ENCODE results near the gene NTRK3. TPM values are rescaled to one million over a fixed set of nuclear protein-coding genes. Genes with fewer than 3 reads are reported as not detected.

NTRK3 gene
- total and polyA plus RNA-seq, 2 of the 8 experiments (the other 6 are each of a cell fraction or from before 2014, with no cell fraction given), result 4.5 to 6.8 TPM

- Histone ChIP-seq H2AK5ac (ENCODE audit: low read depth, low read length) (no peak overlapping the region), H2BK15ac (ENCODE audit: low read length) (no peak overlapping the region), H3K36me3 (ENCODE audit: control insufficient read depth in 2 of 4, insufficient read depth in 4 of 4, low read length in 3 of 4) (no peaks in the 10 kb centered on the region), H3K27me3 (replicated peaks in 1 of 4; ENCODE audit: control insufficient read depth in 3 of 4, extremely low read depth in 1 of 4, insufficient read depth in 3 of 4, low read length in 3 of 4) (peaks cover 0 to 6% (median under 1%) of the 10 kb centered on the region in 4 experiments; a peak in 1 of 7 replicates), H3K79me2 (ENCODE audit: control insufficient read depth in 1 of 2, insufficient read depth in 2 of 2, low read length in 2 of 2) (no peaks in the 10 kb centered on the region), H3K4me1 (replicated peaks in 1 of 4; ENCODE audit: control insufficient read depth in 3 of 4, insufficient read depth in 4 of 4, low read length in 3 of 4) (no peaks in the 10 kb centered on the region), H3K4me2 (ENCODE audit: insufficient read depth in 1 of 2, low read depth in 2 of 2, low read length in 2 of 2) (no peak overlapping the region), H4K8ac (ENCODE audit: extremely low read depth, insufficient read depth, low read length) (no peak overlapping the region), H3K27ac (ENCODE audit: low read depth, low read length) (no peak overlapping the region), H2BK120ac (replicated peaks; ENCODE audit: low read depth, low read length) (no peak overlapping the region), H4K91ac (replicated peaks; ENCODE audit: insufficient read length, low read length) (no peak overlapping the region), H3K56ac (replicated peaks; ENCODE audit: insufficient read length, low read depth, low read length) (no peak overlapping the region), H2BK20ac (ENCODE audit: low read length) (no peak overlapping the region), H3K23me2 (ENCODE audit: low read depth, low read length) (no peaks in the 10 kb centered on the region), H3K79me1 (ENCODE audit: low read depth, low read length) (no peaks in the 10 kb centered on the region), H3K14ac (ENCODE audit: insufficient read length) (no peak overlapping the region), H2BK12ac (ENCODE audit: low read depth, low read length) (no peak overlapping the region), H3K23ac (ENCODE audit: insufficient read length) (no peak overlapping the region), H2AFZ (ENCODE audit: low read length) (no peak overlapping the region), H3K4ac (replicated peaks; ENCODE audit: insufficient read length, low read depth, low read length) (no peak overlapping the region), H3K9ac (replicated peaks in 1 of 4; ENCODE audit: extremely low read depth in 1 of 4, low read depth in 3 of 4, low read length in 3 of 4) (no peak overlapping the region), H4K5ac (ENCODE audit: insufficient read length, low read depth, low read length) (no peak overlapping the region), H4K20me1 (replicated peaks in 1 of 2; ENCODE audit: control insufficient read depth in 1 of 2, insufficient read depth in 2 of 2, low read length in 2 of 2) (no peaks in the 10 kb centered on the region), H3K18ac (ENCODE audit: extremely low read depth, low read length) (no peak overlapping the region), H3K9me3 (ENCODE audit: insufficient read depth in 2 of 2, low read depth in 1 of 2, low read length in 1 of 2) (no peaks in the 10 kb centered on the region), H2BK5ac (ENCODE audit: low read depth, low read length) (no peak overlapping the region), H3K4me3 (ENCODE audit: extremely low read depth in 1 of 4, insufficient read depth in 2 of 4, low read depth in 3 of 4, low read length in 4 of 4) (no peak overlapping the region)
- DNase-seq (ENCODE audit: low read depth in 1 of 2, low spot score in 2 of 2), result no peak
- 79% methylated on average over 14 of the region's 16 CpGs; no CpG with 5 or more reads in 1 of the 2 experiments for WGBS, 2 experiments (ENCODE audit: extremely low coverage in 1 of 2, insufficient coverage in 1 of 2, insufficient read length in 1 of 2, insufficient replicate concordance in 2 of 2, low coverage in 1 of 2, low lambda C conversion rate in 2 of 2, missing lambda C conversion rate in 1 of 2)
- POLR2A ChIA-PET (ENCODE audit: partially characterized antibody), result no interaction called here
- FAIRE-seq, result no peak
- TF ChIP-seq, protein P1, sequence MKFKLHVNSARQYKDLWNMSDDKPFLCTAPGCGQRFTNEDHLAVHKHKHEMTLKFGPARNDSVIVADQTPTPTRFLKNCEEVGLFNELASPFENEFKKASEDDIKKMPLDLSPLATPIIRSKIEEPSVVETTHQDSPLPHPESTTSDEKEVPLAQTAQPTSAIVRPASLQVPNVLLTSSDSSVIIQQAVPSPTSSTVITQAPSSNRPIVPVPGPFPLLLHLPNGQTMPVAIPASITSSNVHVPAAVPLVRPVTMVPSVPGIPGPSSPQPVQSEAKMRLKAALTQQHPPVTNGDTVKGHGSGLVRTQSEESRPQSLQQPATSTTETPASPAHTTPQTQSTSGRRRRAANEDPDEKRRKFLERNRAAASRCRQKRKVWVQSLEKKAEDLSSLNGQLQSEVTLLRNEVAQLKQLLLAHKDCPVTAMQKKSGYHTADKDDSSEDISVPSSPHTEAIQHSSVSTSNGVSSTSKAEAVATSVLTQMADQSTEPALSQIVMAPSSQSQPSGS (IDR thresholded peaks at IDR 0.05; ENCODE audit: low read length), result no peak
- CTCF ChIA-PET (ENCODE audit: partially characterized antibody), result interaction anchor here (0.9 to 7.0 kb wide), 7 partner anchors 12 to 174 kb away, joined by 4 to 144 read pairs (median 43); partner anchors contain the start of gene NTRK3
These were observed 20.4 kb upstream of the NTRK3 start for GRCh38 chr15:88276821-88277410.
